PC-9 (cell line): ENCODE data around the gene MDP1. TPM values are rescaled to one million over a fixed set of nuclear protein-coding genes. Genes with fewer than 3 reads are reported as not detected.
A peak's percentile ranks its signal among the peaks of the same experiment; 100 is the strongest.

Experiments
- BruUV-seq: library from RNA; stranded (reverse); fragments of 400-500 nt; replicated peaks from 2 replicates; lab custom pipeline; 2021; lab: Mats Ljungman, UMichigan
- CTCF ChIA-PET: fragments of 300-600 bp; sonication (Branson Sonifier 250); formaldehyde crosslinking; loops from one replicate; lab custom pipeline; 2022; ENCODE audit warnings: antibody characterized with exemption; lab: Charles Lee
- POLR2A ChIA-PET: fragments of 300-600 bp; sonication (Branson Sonifier 250); formaldehyde crosslinking; loops from one replicate; lab custom pipeline; 2022; ENCODE audit warnings: antibody characterized with exemption; ENCODE audit not compliant: unreplicated experiment; lab: Charles Lee
- DNase-seq, 2 experiments: peaks; one replicate each; pipeline versions ENCODE4 v3.0.0 to v3.0.0-alpha.2; 2015 to 2022; ENCODE audit warnings: mixed read lengths in 1 of 2
- H2AFZ ChIP-seq: fragments of 200-600 bp; sonication (generic); 2 replicates; pipeline ENCODE4 v1.8.1; 2017; ENCODE audit warnings: antibody characterized with exemption
- H3F3A ChIP-seq: fragments of 200-600 bp; sonication (generic); 2 replicates; pipeline ENCODE4 v1.8.1; 2017; ENCODE audit warnings: antibody characterized with exemption, mild to moderate bottlenecking, low read depth; ENCODE audit not compliant: insufficient read depth
- H3K27ac ChIP-seq: fragments of 200-600 bp; sonication (generic); 2 replicates; pipeline ENCODE4 v1.6.1; 2016; ENCODE audit warnings: mixed run types
- H3K27me3 ChIP-seq: fragments of 200-600 bp; sonication (generic); 2 replicates; pipeline ENCODE4 v1.6.1; 2016; ENCODE audit warnings: low read depth, mixed run types; ENCODE audit not compliant: insufficient read depth
- H3K36me3 ChIP-seq: fragments of 200-600 bp; sonication (generic); 2 replicates; pipeline ENCODE4 v1.6.1; 2016; ENCODE audit warnings: low read depth, mixed run types
- H3K4me1 ChIP-seq: fragments of 200-600 bp; sonication (generic); replicated peaks from 2 replicates; pipeline ENCODE4 v1.6.1; 2016; ENCODE audit warnings: mixed run types; ENCODE audit not compliant: insufficient read depth
- H3K4me2 ChIP-seq: fragments of 200-600 bp; sonication (generic); 2 replicates; pipeline ENCODE4 v1.6.1; 2017; ENCODE audit warnings: mixed run types
- H3K4me3 ChIP-seq: fragments of 200-600 bp; sonication (generic); 2 replicates; pipeline ENCODE4 v1.6.1; 2016; ENCODE audit warnings: mixed run types
- H3K79me2 ChIP-seq: fragments of 200-600 bp; sonication (generic); 2 replicates; pipeline ENCODE4 v1.6.1; 2017; ENCODE audit warnings: low read depth, mixed run types
- H3K9me2 ChIP-seq: fragments of 200-600 bp; sonication (generic); 2 replicates; pipeline ENCODE4 v1.8.1; 2017; ENCODE audit warnings: mild to moderate bottlenecking; ENCODE audit not compliant: insufficient read depth
- H3K9me3 ChIP-seq: fragments of 200-600 bp; sonication (generic); 2 replicates; pipeline ENCODE4 v1.8.1; 2016; ENCODE audit warnings: low read depth; ENCODE audit not compliant: insufficient read depth
- H4K20me1 ChIP-seq: fragments of 200-600 bp; sonication (generic); 2 replicates; pipeline ENCODE4 v1.8.1; 2017; ENCODE audit not compliant: insufficient read depth
- CTCF ChIP-seq: fragments of 200-600 bp; sonication (generic); conservative IDR thresholded peaks from 2 replicates; pipeline ENCODE4 v1.6.1; 2017; ENCODE audit warnings: mixed run types, antibody characterized with exemption, mild to moderate bottlenecking, moderate library complexity
- EZH2 ChIP-seq: fragments of 200-600 bp; sonication (generic); IDR thresholded peaks from 2 replicates; pipeline ENCODE4 v1.8.0; 2017; ENCODE audit warnings: antibody characterized with exemption, low read depth
- intact Hi-C: fragments of 100-400 bp; cut with micrococcal nuclease; formaldehyde crosslinking; loops from one replicate; pipeline ENCODE4 v1.10.0; 2022; ENCODE audit not compliant: unreplicated experiment
- total RNA-seq: library from RNA; stranded (reverse); gene quantifications from 2 replicates; pipeline ENCODE4 v1.2.3, GENCODE V29; 2021

Gene MDP1
- total RNA-seq, 1 experiment from 2014 or later = 8.7 TPM

DNA sequence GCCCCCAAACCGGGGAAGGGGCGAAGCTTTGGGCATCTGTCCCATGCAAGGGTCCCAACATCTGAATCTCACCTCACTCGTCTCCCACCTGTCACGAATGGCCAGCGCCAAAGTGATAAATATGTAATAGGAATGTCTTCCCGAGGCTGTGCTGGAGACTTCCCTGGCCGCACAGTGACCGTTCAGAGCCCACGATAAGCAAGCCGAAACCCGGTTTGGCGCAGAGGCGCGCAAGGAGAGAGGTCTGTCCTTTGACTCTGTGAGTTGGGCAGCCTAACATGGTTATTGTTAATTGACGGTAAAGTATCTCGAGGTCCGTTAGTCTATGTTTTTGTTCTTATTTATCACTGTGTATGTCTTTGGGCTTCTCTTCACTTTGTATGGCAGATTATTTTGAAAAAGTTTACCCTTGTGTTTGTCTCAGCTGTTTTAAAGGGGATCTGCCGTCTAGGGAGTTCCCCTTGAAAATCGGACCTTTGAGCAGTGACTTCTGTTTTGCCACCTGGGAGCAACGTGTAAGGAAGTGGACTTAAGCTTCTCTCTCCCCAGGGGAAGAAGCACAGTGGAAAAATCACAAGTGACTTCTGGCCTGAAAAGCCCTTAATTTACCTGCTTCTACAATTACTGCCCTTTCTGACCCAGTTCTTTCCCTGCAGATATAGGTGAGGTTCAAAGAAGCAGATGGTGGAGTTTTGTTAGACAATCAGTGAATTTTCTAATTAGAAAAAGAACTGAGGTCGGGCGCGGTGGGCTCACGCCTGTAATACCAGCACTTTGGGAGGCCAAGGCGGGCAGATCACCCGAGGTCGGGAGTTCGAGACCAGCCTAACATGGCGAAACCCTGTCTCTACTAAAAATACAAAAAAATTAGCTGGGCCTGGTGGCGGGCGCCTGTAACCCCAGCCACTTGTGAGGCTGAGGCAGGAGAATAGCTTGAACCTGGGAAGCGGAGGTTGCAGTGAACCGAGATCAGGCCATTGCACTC, 19.5 kb downstream of the MDP1 start:
- Histone ChIP-seq H3K4me2 (peak overlapping the region; percentile 71), H3K36me3 (no peaks in the 10 kb centered on the region), H3K4me1 (0 out of 2 replicates have a peak, but pooled peaks cover 7% of the 10 kb centered on the region), H3K9me3 (no peaks in the 10 kb centered on the region; the same call in 1 of the 2 replicates), H4K20me1 (no peaks in the 10 kb centered on the region), H3K27me3 (no peaks in the 10 kb centered on the region), H3K4me3 (peak overlapping the region; percentile 71), H3K27ac (peak overlapping the region; percentile 80), H3K9me2 (no peaks in the 10 kb centered on the region), H3K79me2 (peaks cover 35% of the 10 kb centered on the region), H3F3A (peaks cover 8% of the 10 kb centered on the region; the same call in 1 of the 2 replicates), H2AFZ (peak overlapping the region; percentile 91)
- TF ChIP-seq CTCF = no peak
- TF ChIP-seq EZH2 = no peak
- BruUV-seq = TSS peak; percentile 64
- ChIA-PET POLR2A (no interaction called here), CTCF (no interaction called here)
- intact Hi-C loops = no loop called here
- no peak for DNase-seq

- H3K36me3 ChIP-seq = no peaks in the 10 kb centered on the region
- peak; percentile 49 to 72 for DNase-seq
- H3K79me2 ChIP-seq = peaks cover 35% of the 10 kb centered on the region
- H3K4me2 ChIP-seq = peak within 1 kb of the TSS; percentile 71
- intact Hi-C loops = loop anchor here (2.0 kb wide), 1 partner anchor 17 kb away; the partner anchor contains the start of gene CHMP4A
- POLR2A ChIA-PET = interaction anchor here (0.6 to 1.2 kb wide), 3 partner anchors 17 to 58 kb away, joined by 3 to 10 read pairs (median 5); partner anchors contain the start of gene CHMP4A
- peak within 1 kb of the TSS; percentile 71 for H3K4me3 ChIP-seq
- CTCF ChIA-PET = no interaction called here
- TF ChIP-seq CTCF (no peak), EZH2 (no peak)
- no peaks in the 10 kb centered on the region for H3K27me3 ChIP-seq
- BruUV-seq = no TSS peak
- H4K20me1 ChIP-seq = no peaks in the 10 kb centered on the region
- H3K27ac ChIP-seq = peak within 1 kb of the TSS; percentile 80
- H2AFZ ChIP-seq = peak within 1 kb of the TSS; percentile 91
- peaks cover 8% of the 10 kb centered on the region; the same call in 1 of the 2 replicates for H3F3A ChIP-seq
- no peaks in the 10 kb centered on the region for H3K9me2 ChIP-seq
- H3K4me1 ChIP-seq = 0 out of 2 replicates have a peak, but pooled peaks cover 7% of the 10 kb centered on the region
- no peaks in the 10 kb centered on the region for H3K9me3 ChIP-seq
Observed at GRCh38 chr14:24195186-24196070, 20.4 kb downstream of the MDP1 start, which contains the start of gene TM9SF1. Gene TM9SF1 (minus strand): TSS chr14:24195441. CDS start chr14:24195019, 422 bp downstream.

DNA sequence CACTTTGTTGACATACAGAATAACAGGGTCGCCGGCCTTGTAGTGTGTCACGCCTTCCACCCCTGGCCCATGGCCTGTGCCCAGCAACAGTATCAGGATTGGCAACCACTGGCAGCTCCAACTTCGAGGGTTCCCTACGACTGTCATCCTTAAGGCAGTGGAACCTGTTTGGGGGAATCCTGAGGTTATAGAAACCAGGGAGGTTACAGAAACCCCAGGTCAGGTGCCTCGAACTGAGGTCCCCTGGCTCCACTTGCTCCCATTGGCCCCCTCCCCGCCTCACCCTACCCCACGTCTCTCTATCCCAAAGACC, 21.0 kb downstream of the MDP1 start:
- Histone ChIP-seq H2AFZ (peak overlapping the region; percentile 91), H3K4me1 (0 out of 2 replicates have a peak, but pooled peaks cover 7% of the 10 kb centered on the region), H3K36me3 (no peaks in the 10 kb centered on the region), H3K4me3 (peak overlapping the region; percentile 71), H3K79me2 (peaks cover 35% of the 10 kb centered on the region), H3K27ac (peak overlapping the region; percentile 80; the same call in 1 of the 2 replicates), H4K20me1 (no peaks in the 10 kb centered on the region), H3K27me3 (no peaks in the 10 kb centered on the region), H3K4me2 (peak overlapping the region; percentile 71), H3F3A (peaks cover 8% of the 10 kb centered on the region; the same call in 1 of the 2 replicates), H3K9me3 (no peaks in the 10 kb centered on the region), H3K9me2 (no peaks in the 10 kb centered on the region)
- ChIA-PET POLR2A (interaction anchor here (0.7 to 1.2 kb wide), 2 partner anchors 18 to 58 kb away, joined by 3 to 5 read pairs; partner anchors contain the start of gene CHMP4A), CTCF (no interaction called here)
- no peak for DNase-seq
- TF ChIP-seq CTCF = no peak
- no peak for TF ChIP-seq EZH2
- intact Hi-C loops = loop anchor here (2.0 kb wide), 1 partner anchor 18 kb away; the partner anchor contains the start of gene CHMP4A
- no TSS peak for BruUV-seq
